ENCODE measurements around the gene ARL6IP4. TPM values are rescaled to one million over a fixed set of nuclear protein-coding genes. Genes with fewer than 3 reads are reported as not detected.

ARL6IP4 gene
- total RNA-seq, 8 experiments from 2014 or later: 117 to 160 (median 135) TPM

GRCh38 chr12:122963941-122964265 lies 16.6 kb upstream of the ARL6IP4 start:
- 36 to 82% methylated on average over 3 of the region's 8 CpGs; no CpG with 5 or more reads in 8 of the 10 experiments for WGBS, 10 experiments
- H3K4me3 ChIP-seq: no peak overlapping the region

GRCh38 chr12:122964439-122965257 lies 15.8 kb upstream of the ARL6IP4 start:
- in situ Hi-C loops (cut with MboI; ENCODE audit: low pct_unique_long_range_greater_than_20kb in 2 of 9, low sequenced_read_pairs in 9 of 9, unreplicated experiment in 9 of 9): loop anchor here in 4 of 9 experiments (25.0 kb wide), 1 partner anchor 102 kb away; no protein-coding TSS in a partner anchor
- Histone ChIP-seq H3K27ac (no peak overlapping the region), H3K4me3 (peak overlapping the region in 4 of 5 donors; percentile 54 to 65 (median 58)), H3K4me1 (replicated peaks in 1 of 2) (peaks cover 10 to 12% of the 10 kb centered on the region in 2 donors)
- WGBS, 10 experiments: 70 to 100% (median 80%) methylated on average over 1 to 12 of the region's 19 CpGs; no CpG with 5 or more reads in 3 of the 10 experiments
- ATAC-seq (replicated peaks in 6 of 8): no peak

More at GRCh38 chr12:122963941-122964265, 16.6 kb upstream of the ARL6IP4 start:
- ATAC-seq (replicated peaks in 6 of 8): no peak
- in situ Hi-C loops (cut with MboI; ENCODE audit: low pct_unique_long_range_greater_than_20kb in 2 of 9, low sequenced_read_pairs in 9 of 9, unreplicated experiment in 9 of 9): loop anchor here in 4 of 9 experiments (25.0 kb wide), 1 partner anchor 102 kb away; no protein-coding TSS in a partner anchor
- peaks cover 10 to 12% of the 10 kb centered on the region in 2 donors for H3K4me1 ChIP-seq (replicated peaks in 1 of 2)
- no peak overlapping the region for H3K27ac ChIP-seq

GRCh38 chr12:122965321-122965751 lies 15.1 kb upstream of the ARL6IP4 start:
- WGBS, 10 experiments: 20 to 88% (median 37%) methylated on average over 1 to 3 of the region's 12 CpGs; no CpG with 5 or more reads in 7 of the 10 experiments
- in situ Hi-C loops (cut with MboI; ENCODE audit: low pct_unique_long_range_greater_than_20kb in 2 of 9, low sequenced_read_pairs in 9 of 9, unreplicated experiment in 9 of 9): loop anchor here in 4 of 9 experiments (25.0 kb wide), 1 partner anchor 103 kb away; no protein-coding TSS in a partner anchor
- H3K4me1 ChIP-seq (replicated peaks in 1 of 2): peaks cover 10 to 12% of the 10 kb centered on the region in 2 donors
- H3K27ac ChIP-seq: peak overlapping the region; percentile 56 to 57
- H3K4me3 ChIP-seq: peak overlapping the region; percentile 54 to 65 (median 57)
- peak in 5 of 8 experiments; percentile 7 to 43 (median 26) for ATAC-seq (replicated peaks in 6 of 8)

- ATAC-seq (replicated peaks in 6 of 8): peak; percentile 92 to 97 (median 94)
- WGBS, 10 experiments: 0% methylated on average over 3 of the region's 55 CpGs; no CpG with 5 or more reads in 9 of the 10 experiments
- Histone ChIP-seq H3K27ac (peak within 1 kb of the TSS; percentile 56 to 57), H3K4me1 (replicated peaks in 1 of 2) (peaks cover 10 to 12% of the 10 kb centered on the region in 2 donors), H3K4me3 (peak within 1 kb of the TSS; percentile 54 to 65 (median 57))
- in situ Hi-C loops (cut with MboI; ENCODE audit: low pct_unique_long_range_greater_than_20kb in 2 of 9, low sequenced_read_pairs in 9 of 9, unreplicated experiment in 9 of 9): loop anchor here in 4 of 9 experiments (25.0 kb wide), 1 partner anchor 104 kb away; no protein-coding TSS in a partner anchor
Measured at GRCh38 chr12:122965851-122966742, 14.4 kb upstream of the ARL6IP4 start, which contains the start of gene ABCB9. TSS of gene ABCB9 (minus strand) at chr12:122966463. CDS start at chr12:122960235, 6,228 bp downstream.

GRCh38 chr12:122966743-122967550 lies 13.5 kb upstream of the ARL6IP4 start:
- Histone ChIP-seq H3K4me3 (peak overlapping the region; percentile 54 to 65 (median 57)), H3K27ac (no peak overlapping the region), H3K4me1 (replicated peaks in 1 of 2) (peaks cover 10 to 12% of the 10 kb centered on the region in 2 donors)
- no peak for ATAC-seq (replicated peaks in 6 of 8)
- 0 to 96% (median 65%) methylated on average over 1 to 10 of the region's 15 CpGs; no CpG with 5 or more reads in 3 of the 10 experiments for WGBS, 10 experiments
- in situ Hi-C loops (cut with MboI; ENCODE audit: low pct_unique_long_range_greater_than_20kb in 2 of 9, low sequenced_read_pairs in 9 of 9, unreplicated experiment in 9 of 9): loop anchor here in 4 of 9 experiments (25.0 kb wide), 1 partner anchor 105 kb away; no protein-coding TSS in a partner anchor

- 43 to 100% (median 66%) methylated on average over 1 to 2 of the region's 2 CpGs; no CpG with 5 or more reads in 2 of the 10 experiments for WGBS, 10 experiments
- H3K4me3 ChIP-seq: no peak overlapping the region
- in situ Hi-C loops (cut with MboI; ENCODE audit: low pct_unique_long_range_greater_than_20kb in 2 of 9, low sequenced_read_pairs in 9 of 9, unreplicated experiment in 9 of 9): loop anchor here in 4 of 9 experiments (25.0 kb wide), 1 partner anchor 106 kb away; no protein-coding TSS in a partner anchor
- no peak for ATAC-seq (replicated peaks in 6 of 8)
- H3K27ac ChIP-seq: no peak overlapping the region
- H3K4me1 ChIP-seq (replicated peaks in 1 of 2): peaks cover 10 to 12% of the 10 kb centered on the region in 2 donors
Measured at GRCh38 chr12:122968104-122968503, 12.4 kb upstream of the ARL6IP4 start.

GRCh38 chr12:122969676-122970075 lies 10.8 kb upstream of the ARL6IP4 start:
- in situ Hi-C loops (cut with MboI; ENCODE audit: low pct_unique_long_range_greater_than_20kb in 2 of 9, low sequenced_read_pairs in 9 of 9, unreplicated experiment in 9 of 9): loop anchor here in 4 of 9 experiments (25.0 kb wide), 1 partner anchor 107 kb away; no protein-coding TSS in a partner anchor
- peaks cover 10% of the 10 kb centered on the region in 2 donors for H3K4me1 ChIP-seq (replicated peaks in 1 of 2)
- H3K4me3 ChIP-seq: no peak overlapping the region
- ATAC-seq (replicated peaks in 6 of 8): no peak
- 10 to 80% (median 45%) methylated on average over 2 to 3 of the region's 4 CpGs; no CpG with 5 or more reads in 2 of the 10 experiments for WGBS, 10 experiments
- H3K27ac ChIP-seq: no peak overlapping the region

GRCh38 chr12:122974274-122974891 lies 6.1 kb upstream of the ARL6IP4 start:
- in situ Hi-C loops (cut with MboI; ENCODE audit: low pct_unique_long_range_greater_than_20kb in 2 of 9, low sequenced_read_pairs in 9 of 9, unreplicated experiment in 9 of 9): loop anchor here in 4 of 9 experiments (25.0 kb wide), 1 partner anchor 112 kb away; no protein-coding TSS in a partner anchor
- ATAC-seq (replicated peaks in 6 of 8): peak; percentile 88 to 95 (median 92)
- 0 to 3% (median 0%) methylated on average over 1 to 13 of the region's 32 CpGs; no CpG with 5 or more reads in 5 of the 10 experiments for WGBS, 10 experiments
- H3K4me3 ChIP-seq: peak overlapping the region; percentile 63 to 99 (median 93)
- H3K4me1 ChIP-seq (replicated peaks in 1 of 2): peaks cover 6 to 15% of the 10 kb centered on the region in 2 donors
- H3K27ac ChIP-seq: peak overlapping the region; percentile 98 to 99

GRCh38 chr12:122974892-122975789 lies 5.3 kb upstream of the ARL6IP4 start, which contains the start of gene OGFOD2:
TSS of gene OGFOD2 (plus strand) at chr12:122975244. CDS start at chr12:122975252, 8 bp downstream.
- WGBS, 10 experiments: 0 to 4% (median 0%) methylated on average over 2 to 14 of the region's 66 CpGs; no CpG with 5 or more reads in 3 of the 10 experiments
- Histone ChIP-seq H3K4me3 (peak within 1 kb of the TSS; percentile 63 to 99 (median 93)), H3K27ac (peak within 1 kb of the TSS; percentile 98 to 99), H3K4me1 (replicated peaks in 1 of 2) (peaks cover 10 to 19% of the 10 kb centered on the region in 2 donors)
- in situ Hi-C loops (cut with MboI; ENCODE audit: low pct_unique_long_range_greater_than_20kb in 2 of 9, low sequenced_read_pairs in 9 of 9, unreplicated experiment in 9 of 9): loop anchor here in 4 of 9 experiments (25.0 kb wide), 1 partner anchor 113 kb away; no protein-coding TSS in a partner anchor
- peak; percentile 83 to 88 (median 85) for ATAC-seq (replicated peaks in 6 of 8)
